ENCODE data around the gene PPFIA2.

Gene PPFIA2

GRCh38 chr12:81284137-81284536, 475.0 kb downstream of the PPFIA2 start:
- POLR2A ChIA-PET, result no interaction called here
- no peak for DNase-seq (ENCODE audit: extremely low spot score)

GRCh38 chr12:81274637-81275529, 484.3 kb downstream of the PPFIA2 start:
- no peak for TF ChIP-seq CTCF (IDR thresholded peaks at IDR 0.05; ENCODE audit: control extremely low read depth, extremely low read depth, low read depth, missing control alignments)
- DNase-seq (ENCODE audit: extremely low spot score), result no peak
- ChIA-PET POLR2A (no interaction called here), CTCF (no interaction called here)

More at GRCh38 chr12:81284137-81284536, 475.0 kb downstream of the PPFIA2 start:
- CTCF ChIA-PET, result interaction anchor here (1.4 kb wide), 1 partner anchor 13 kb away, joined by 4 read pairs; no protein-coding TSS in a partner anchor
- no peak for TF ChIP-seq CTCF (IDR thresholded peaks at IDR 0.05; ENCODE audit: control extremely low read depth, extremely low read depth, low read depth, missing control alignments)

- TF ChIP-seq CTCF (IDR thresholded peaks at IDR 0.05; ENCODE audit: control extremely low read depth, extremely low read depth, low read depth, missing control alignments), result no peak
- ChIA-PET POLR2A (no interaction called here), CTCF (no interaction called here)
- no peak for DNase-seq (ENCODE audit: extremely low spot score)
Measured at GRCh38 chr12:81270385-81270784, 488.8 kb downstream of the PPFIA2 start.

- ChIA-PET POLR2A (no interaction called here), CTCF (interaction anchor here (1.0 to 1.4 kb wide), 2 partner anchors 163 to 849 kb away, joined by 3 read pairs; no protein-coding TSS in a partner anchor)
- DNase-seq (ENCODE audit: extremely low spot score), result no peak
- TF ChIP-seq CTCF (IDR thresholded peaks at IDR 0.05; ENCODE audit: control extremely low read depth, extremely low read depth, low read depth, missing control alignments), result no peak
Measured at GRCh38 chr12:81263072-81263471, 496.1 kb downstream of the PPFIA2 start.

- ChIA-PET CTCF (no interaction called here), POLR2A (no interaction called here)
- DNase-seq (ENCODE audit: extremely low spot score), result no peak
- TF ChIP-seq CTCF (IDR thresholded peaks at IDR 0.05; ENCODE audit: control extremely low read depth, extremely low read depth, low read depth, missing control alignments), result no peak
Measured at GRCh38 chr12:81261508-81262207, 497.5 kb downstream of the PPFIA2 start.

- ChIA-PET POLR2A (no interaction called here), CTCF (interaction anchor here (1.0 to 1.8 kb wide), 2 partner anchors 9 to 73 kb away, joined by 3 to 4 read pairs; no protein-coding TSS in a partner anchor)
- TF ChIP-seq CTCF (IDR thresholded peaks at IDR 0.05; ENCODE audit: control extremely low read depth, extremely low read depth, low read depth, missing control alignments), result no peak
- no peak for DNase-seq (ENCODE audit: extremely low spot score)
Measured at GRCh38 chr12:81259360-81259759, 499.8 kb downstream of the PPFIA2 start.
